IPS-11a (cell line): ENCODE results near the gene FSIP1.

Experiments
- H3K4me3 ChIP-seq: one replicate; pipeline ENCODE4 v1.5.1; 2013; ENCODE audit warnings: low read depth, low read length, control low read depth

FSIP1 gene

DNA sequence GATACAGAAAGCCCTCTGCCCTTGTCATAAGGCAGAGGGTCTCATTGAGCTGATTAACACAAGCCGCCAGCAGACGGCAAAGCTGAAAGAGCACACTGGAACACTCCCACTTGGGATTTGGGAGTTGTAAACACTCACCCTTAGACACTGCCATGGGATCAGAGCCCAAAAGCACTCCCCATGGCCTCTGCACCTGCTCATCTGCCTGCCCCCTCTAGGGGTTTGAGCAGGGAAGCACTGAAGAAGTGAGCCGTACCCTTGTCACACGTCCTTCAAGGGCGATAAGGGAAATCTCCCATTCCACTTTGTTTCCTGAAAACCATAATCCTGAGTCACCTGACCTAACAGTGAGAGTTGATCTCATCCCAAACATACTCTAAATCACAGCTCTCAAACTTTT lies 14.7 kb downstream of the FSIP1 start:
- H3K4me3 ChIP-seq, result no peak overlapping the region

GRCh38 chr15:39761006-39761405 lies 21.6 kb downstream of the FSIP1 start:
- no peak overlapping the region for H3K4me3 ChIP-seq

DNA sequence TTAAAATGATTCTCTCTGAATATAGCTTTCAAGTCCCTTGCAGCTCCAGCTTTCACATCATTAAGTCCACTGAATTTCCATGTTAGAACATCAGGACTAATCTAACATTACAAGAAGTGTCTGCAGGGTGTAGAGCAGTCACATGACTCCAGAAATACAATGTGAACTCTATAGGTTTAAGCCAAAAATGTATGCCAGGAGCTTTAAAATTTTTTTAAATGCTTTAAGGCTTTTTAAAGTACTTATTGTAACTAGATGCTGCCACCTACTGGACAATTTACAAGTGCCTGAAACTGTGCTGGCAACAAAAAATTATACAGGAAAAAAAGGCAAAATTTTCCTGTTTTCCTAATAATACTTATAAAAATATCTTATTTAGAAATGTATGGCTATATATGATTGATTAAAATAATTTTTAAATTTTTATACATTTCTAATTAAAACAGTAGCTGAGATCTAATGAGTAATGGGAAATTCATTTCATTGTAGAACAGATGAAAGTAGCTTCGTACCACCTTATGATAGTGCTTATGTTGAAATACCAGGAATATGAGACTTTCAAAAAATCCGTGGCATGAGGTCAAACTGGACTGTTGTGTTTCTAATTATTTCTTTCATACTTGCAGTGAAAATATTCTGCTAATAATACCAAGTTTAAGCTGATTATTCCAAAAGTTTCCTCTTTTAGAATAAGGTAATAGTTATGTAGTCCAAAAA lies 25.7 kb downstream of the FSIP1 start:
- H3K4me3 ChIP-seq, result no peak overlapping the region

DNA sequence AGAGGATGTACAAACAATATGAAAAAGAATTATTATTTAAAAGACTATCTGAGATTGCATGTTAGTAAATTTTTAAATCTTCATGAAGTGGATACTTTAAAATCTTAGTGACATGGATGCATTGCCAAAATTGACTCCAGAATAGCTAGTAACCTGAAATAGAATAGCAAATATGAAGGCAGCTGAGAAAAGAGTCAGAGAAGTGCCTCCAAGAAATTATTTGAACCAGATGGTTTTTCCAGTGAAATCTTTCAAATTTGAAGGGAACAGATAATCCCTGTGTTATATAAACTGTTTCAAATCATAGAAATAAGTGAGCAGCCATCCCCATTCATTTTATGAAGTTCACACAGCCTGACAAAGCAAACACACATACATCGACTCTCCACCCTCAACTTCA lies 29.6 kb downstream of the FSIP1 start:
- no peak overlapping the region for H3K4me3 ChIP-seq

DNA sequence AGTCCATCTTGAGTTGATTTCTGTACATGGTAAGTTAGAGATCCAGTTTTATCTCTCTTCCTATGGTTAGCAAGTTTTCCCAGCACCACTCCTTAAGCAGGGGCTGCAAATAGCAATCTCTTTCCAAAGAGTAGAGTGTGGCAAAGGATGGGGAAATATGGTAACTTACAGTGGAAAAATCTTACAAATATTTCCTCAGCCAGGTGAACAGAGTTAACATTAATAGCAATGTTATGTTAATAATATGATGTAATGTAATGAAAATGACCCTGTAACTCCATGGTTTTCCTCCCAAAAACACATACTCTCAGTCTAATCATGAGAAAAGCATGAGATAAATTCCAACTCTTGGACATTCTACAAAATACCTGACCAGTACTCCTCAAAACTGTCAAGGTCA lies 30.4 kb downstream of the FSIP1 start:
- H3K4me3 ChIP-seq, result no peak overlapping the region

- H3K4me3 ChIP-seq, result no peak overlapping the region
Measured at GRCh38 chr15:39748276-39748675, 34.4 kb downstream of the FSIP1 start.

GRCh38 chr15:39747326-39747725 lies 35.3 kb downstream of the FSIP1 start:
- H3K4me3 ChIP-seq, result no peak overlapping the region

GRCh38 chr15:39746714-39747276 lies 35.8 kb downstream of the FSIP1 start:
- no peak overlapping the region for H3K4me3 ChIP-seq

DNA sequence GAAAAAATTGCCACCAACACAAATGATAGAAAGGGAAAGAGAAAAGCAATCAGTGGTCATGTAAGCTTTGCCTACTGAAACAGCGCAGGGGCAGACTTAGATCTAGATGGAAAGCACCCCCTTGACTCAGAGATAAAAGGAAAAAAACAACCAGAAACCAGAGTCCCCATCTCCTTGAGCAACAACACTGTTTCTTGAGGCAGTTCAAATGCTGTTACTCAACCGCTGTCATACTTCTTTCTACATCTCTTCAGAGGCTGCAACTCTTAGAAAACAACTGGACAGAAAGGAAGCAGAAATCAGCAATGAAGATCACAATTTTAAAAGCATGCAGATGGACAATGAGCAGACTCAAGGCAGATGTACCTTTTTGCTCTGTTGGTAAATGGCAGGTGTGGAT lies 36.5 kb downstream of the FSIP1 start:
- H3K4me3 ChIP-seq, result no peak overlapping the region

- H3K4me3 ChIP-seq, result no peak overlapping the region
Measured at GRCh38 chr15:39745415-39745814, 37.2 kb downstream of the FSIP1 start.

DNA sequence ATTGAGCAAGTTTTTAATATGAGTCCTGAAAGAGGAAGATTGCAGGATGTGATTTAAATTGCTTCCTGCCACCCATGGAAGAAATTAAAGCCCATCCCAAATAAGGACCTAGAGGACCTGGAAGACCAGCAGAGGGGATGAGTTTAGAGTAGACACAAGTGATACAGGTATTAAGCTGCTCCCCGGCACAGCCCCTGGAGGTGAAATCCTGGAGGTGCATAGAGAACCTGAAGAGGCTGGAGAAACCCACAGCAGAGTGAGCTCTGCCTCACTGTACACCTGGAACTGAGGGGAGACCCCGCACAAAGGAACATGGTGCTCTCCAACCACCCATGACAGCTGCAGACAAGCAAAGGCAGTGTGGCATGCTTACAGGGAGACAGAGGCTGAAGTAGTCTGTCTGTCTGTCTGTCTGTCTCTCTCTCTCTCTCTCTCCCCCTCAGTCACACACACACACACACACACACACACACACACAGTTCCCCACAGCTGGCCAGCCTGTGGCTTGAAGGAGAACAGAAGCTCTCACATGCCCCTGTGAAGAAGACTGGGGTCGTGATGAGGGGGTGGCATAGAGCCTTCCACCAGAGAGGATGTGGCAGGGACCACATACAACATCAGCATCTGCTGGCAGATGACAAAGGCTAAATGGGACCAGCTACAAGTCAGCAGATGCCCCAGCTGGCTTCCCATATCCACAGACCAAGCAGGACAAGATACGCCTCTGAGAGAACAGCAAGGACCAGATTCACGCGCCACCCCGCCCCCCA lies 38.1 kb downstream of the FSIP1 start:
- no peak overlapping the region for H3K4me3 ChIP-seq

- H3K4me3 ChIP-seq, result no peak overlapping the region
Measured at GRCh38 chr15:39743611-39744010, 39.0 kb downstream of the FSIP1 start.

DNA sequence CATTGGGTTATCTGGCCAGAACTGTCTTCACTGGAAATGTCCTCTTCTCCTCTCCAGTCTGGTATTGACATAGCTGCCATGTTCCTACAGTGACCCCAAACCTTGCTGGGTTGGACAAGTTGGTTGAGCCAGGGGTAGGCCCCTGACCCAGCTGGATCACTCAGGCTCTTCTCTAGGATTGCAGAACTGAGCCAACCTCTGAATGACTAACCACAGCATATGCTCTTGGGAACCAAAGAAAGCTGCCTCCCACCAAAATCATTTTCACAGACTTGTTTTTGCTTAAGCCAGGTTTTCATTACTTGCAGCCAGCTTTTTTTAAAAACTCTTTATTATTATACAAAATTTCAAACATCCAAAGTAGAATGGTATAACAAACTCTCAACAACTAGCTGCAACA lies 41.4 kb downstream of the FSIP1 start:
- no peak overlapping the region for H3K4me3 ChIP-seq

GRCh38 chr15:39738998-39739397 lies 43.6 kb downstream of the FSIP1 start:
- no peak overlapping the region for H3K4me3 ChIP-seq

DNA sequence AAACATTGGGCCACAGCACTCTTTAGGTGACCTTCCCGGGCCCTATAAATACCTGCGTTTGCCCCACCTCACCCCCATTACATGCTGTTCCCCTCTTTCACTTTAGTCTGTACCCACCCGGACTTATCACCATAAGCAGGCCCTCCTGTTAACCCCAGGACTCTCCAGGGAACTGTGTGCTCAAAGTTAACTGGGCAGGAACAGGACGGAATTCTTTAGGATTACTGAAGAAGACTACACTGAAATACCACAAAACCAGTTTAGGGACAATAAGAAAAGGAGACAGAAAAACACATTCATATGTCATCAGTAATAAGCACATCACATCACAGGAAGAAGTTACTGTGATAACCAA lies 45.5 kb downstream of the FSIP1 start:
- no peak overlapping the region for H3K4me3 ChIP-seq

DNA sequence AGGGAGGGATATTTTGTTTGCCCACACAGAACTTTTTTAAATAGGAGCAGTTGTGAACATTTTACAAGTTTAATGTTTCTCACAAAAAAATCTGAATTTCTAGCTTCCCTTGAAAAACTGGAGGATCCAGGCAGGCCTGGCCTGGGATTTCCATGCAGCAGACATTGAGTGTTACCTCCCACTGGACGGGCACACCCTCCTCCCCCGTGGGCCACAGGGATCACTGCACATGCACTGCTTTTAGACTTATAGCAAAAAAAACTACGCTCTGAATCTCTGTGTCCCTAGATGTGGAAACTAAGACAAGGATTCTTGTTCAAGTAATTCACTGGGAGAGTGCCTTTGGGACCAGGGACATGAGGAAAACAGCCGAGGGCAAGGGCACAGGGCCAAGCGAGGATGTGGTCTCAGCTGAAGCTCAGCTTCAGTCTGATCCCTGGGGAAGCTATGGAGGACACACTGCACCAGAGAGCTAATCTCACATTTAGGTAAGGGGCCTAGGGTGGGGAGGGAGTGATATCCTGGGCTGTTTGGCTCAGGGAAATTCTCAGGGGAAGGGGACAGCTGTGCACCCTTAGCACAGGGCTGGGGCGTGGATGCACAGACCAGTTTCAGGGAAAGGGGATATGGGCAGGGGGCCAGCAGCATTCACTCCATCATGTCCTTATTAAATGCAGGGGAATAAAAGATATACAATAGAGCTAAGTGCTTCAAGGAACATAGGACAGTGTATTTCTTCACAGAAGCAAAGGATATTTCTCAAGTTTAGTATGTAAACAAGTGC lies 46.0 kb downstream of the FSIP1 start:
- no peak overlapping the region for H3K4me3 ChIP-seq

DNA sequence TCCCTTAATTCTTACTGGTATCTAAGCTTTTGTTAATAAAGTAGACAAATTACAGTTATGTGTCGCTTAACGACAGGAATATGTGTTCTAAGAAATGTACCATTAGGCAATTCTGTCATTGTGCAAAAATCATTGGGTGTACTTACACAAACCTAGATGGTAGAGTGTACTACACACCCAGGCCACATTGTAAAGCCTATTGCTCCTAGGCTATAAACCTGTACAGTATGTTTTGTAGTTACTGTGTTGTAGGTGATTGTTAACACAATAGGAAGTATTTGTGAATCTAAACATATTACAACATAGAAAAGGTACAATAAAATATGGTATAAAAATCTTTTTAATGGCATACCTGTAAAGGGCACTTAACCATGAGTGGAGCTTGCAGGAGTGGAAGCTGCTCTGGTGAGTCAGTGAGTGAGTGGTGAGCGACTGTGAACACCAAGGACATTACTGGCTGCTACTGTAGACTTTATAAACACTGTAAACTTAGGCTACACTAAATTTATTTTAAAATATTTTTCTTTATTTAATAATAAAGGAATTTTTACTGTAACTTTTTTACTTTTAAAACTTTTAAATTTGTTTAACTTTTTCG lies 47.4 kb downstream of the FSIP1 start:
- H3K4me3 ChIP-seq, result no peak overlapping the region

DNA sequence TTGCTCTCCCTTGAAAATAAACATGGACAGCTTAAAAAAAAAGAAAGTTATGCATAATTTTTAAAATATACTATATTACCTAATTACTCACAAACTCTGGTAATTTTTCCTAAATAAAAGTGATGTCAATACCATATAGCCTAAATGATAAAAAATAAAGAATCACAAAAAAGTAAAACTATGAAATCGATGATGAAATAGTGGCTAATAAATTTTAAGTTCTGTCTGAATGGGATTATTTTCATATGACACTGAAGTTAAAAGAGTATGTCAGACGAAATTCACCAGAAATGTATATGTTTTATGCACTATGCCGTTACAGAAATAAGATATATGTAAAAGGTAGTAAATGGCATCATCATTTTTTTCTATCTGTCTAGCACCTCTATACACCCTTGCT lies 51.4 kb downstream of the FSIP1 start:
- no peak overlapping the region for H3K4me3 ChIP-seq

DNA sequence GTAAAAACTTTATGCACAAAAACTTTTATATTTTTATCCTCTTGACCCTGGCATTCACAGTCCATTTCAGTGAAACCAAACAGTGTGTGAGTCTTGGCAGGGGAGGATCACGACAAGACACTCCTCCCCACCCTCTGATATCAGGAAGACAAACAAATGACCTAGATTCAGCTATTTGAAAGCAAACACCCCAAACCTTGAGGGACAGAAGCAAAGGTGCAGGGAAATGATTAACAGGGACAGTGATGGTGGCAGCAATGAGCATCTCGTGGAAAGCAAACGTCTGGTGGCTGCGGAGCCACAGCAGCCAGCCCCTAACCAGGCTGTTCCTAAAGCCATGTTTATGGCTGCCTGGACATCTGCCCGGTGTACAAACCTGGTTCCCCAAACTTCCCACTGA lies 52.1 kb downstream of the FSIP1 start:
- no peak overlapping the region for H3K4me3 ChIP-seq

DNA sequence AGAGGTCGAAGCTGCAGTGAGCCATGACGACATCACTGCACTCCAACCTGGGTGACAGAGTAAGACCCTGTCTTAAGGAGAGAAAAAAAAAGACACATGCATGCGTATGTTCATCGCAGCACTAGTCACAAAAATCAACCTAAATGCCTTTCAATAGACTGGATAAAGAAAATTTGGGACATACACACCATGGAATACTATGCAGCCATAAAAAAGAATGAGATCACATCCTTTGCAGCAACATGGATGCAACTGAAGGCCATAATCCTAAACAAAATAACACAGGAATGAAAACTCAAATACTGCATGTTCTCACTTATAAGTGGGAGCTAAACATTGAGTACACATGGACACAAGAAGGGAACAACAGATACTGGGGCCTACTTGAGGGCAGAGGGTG lies 53.1 kb downstream of the FSIP1 start:
- H3K4me3 ChIP-seq, result no peak overlapping the region

GRCh38 chr15:39728845-39729244 lies 53.8 kb downstream of the FSIP1 start:
- H3K4me3 ChIP-seq, result no peak overlapping the region
